Neutrophil (primary cell): ENCODE data around the gene NEDD1.
A peak's percentile ranks its signal among the peaks of the same experiment; 100 is the strongest.

ENCODE experiments used
- H3K27ac ChIP-seq: fragments of 200-600 bp; sonication (generic); 2 replicates; pipeline ENCODE4 v1.5.1; 2016; ENCODE audit warnings: mild to moderate bottlenecking, moderate library complexity
- H3K27me3 ChIP-seq: fragments of 200-600 bp; sonication (generic); 2 replicates; pipeline ENCODE4 v1.6.0; 2016; ENCODE audit warnings: mild to moderate bottlenecking
- H3K36me3 ChIP-seq: fragments of 200-600 bp; sonication (generic); 2 replicates; pipeline ENCODE4 v1.5.1; 2017
- H3K4me1 ChIP-seq, 2 experiments: fragments of 200-600 bp in 1 of 2; sonication (generic) in 1 of 2; 1 replicate in 1 of 2; 2 replicates in 1 of 2; pipeline versions ENCODE4 v1.5.1 to v1.6.1; 2013 to 2016; ENCODE audit warnings: low read depth in 1 of 2, low read length in 1 of 2, mild to moderate bottlenecking in 1 of 2, moderate library complexity in 1 of 2; ENCODE audit not compliant: control insufficient read depth in 1 of 2, insufficient read depth in 1 of 2
- H3K4me3 ChIP-seq, 2 experiments: fragments of 200-600 bp in 1 of 2; sonication (generic) in 1 of 2; 1 replicate in 1 of 2; 2 replicates in 1 of 2; pipeline ENCODE4 v1.5.1; 2013 to 2016; ENCODE audit warnings: low read depth in 1 of 2, low read length in 1 of 2, mild to moderate bottlenecking in 1 of 2, moderate library complexity in 1 of 2
- H3K9me3 ChIP-seq: fragments of 200-600 bp; sonication (generic); 2 replicates; pipeline ENCODE4 v1.5.1; 2016
- CTCF ChIP-seq: fragments of 200-600 bp; sonication (generic); IDR thresholded peaks from 2 replicates; pipeline ENCODE4 v1.5.1; 2016; ENCODE audit warnings: antibody characterized with exemption

NEDD1 gene

GRCh38 chr12:96906849-96907670, at the start of gene NEDD1:
NEDD1 (plus strand) TSS chr12:96907257; CDS start chr12:96909760, 2,503 bp downstream.
- Histone ChIP-seq H3K4me1 (peaks cover 37 to 50% of the 10 kb centered on the region in 2 experiments), H3K36me3 (no peaks in the 10 kb centered on the region), H3K27ac (peak within 1 kb of the TSS; percentile 83), H3K9me3 (no peaks in the 10 kb centered on the region), H3K4me3 (peak within 1 kb of the TSS; percentile 89 to 93), H3K27me3 (peaks cover 23% of the 10 kb centered on the region)
- TF ChIP-seq CTCF = peak; percentile 21

- Histone ChIP-seq H3K27me3 (no peaks in the 10 kb centered on the region), H3K4me3 (no peak overlapping the region), H3K36me3 (no peaks in the 10 kb centered on the region), H3K27ac (no peak overlapping the region), H3K4me1 (no peaks in the 10 kb centered on the region), H3K9me3 (no peaks in the 10 kb centered on the region)
- TF ChIP-seq CTCF = no peak
Measured at GRCh38 chr12:96858162-96858561, 48.9 kb upstream of the NEDD1 start.

- Histone ChIP-seq H3K27ac (no peak overlapping the region), H3K27me3 (peaks cover 12% of the 10 kb centered on the region), H3K4me3 (no peak overlapping the region), H3K4me1 (no peaks in the 10 kb centered on the region), H3K9me3 (no peaks in the 10 kb centered on the region), H3K36me3 (no peaks in the 10 kb centered on the region)
- no peak for TF ChIP-seq CTCF
Measured at GRCh38 chr12:96861656-96862055, 45.4 kb upstream of the NEDD1 start.

- no peaks in the 10 kb centered on the region for H3K4me1 ChIP-seq
- no peak overlapping the region for H3K27ac ChIP-seq
- no peaks in the 10 kb centered on the region for H3K9me3 ChIP-seq
- no peak for TF ChIP-seq CTCF
- H3K4me3 ChIP-seq = no peak overlapping the region
- H3K27me3 ChIP-seq = peaks cover 16% of the 10 kb centered on the region
- no peaks in the 10 kb centered on the region for H3K36me3 ChIP-seq
Measured at GRCh38 chr12:96862326-96862725, 44.7 kb upstream of the NEDD1 start.

- no peaks in the 10 kb centered on the region for H3K4me1 ChIP-seq
- no peaks in the 10 kb centered on the region for H3K36me3 ChIP-seq
- H3K9me3 ChIP-seq = no peaks in the 10 kb centered on the region
- no peak overlapping the region for H3K4me3 ChIP-seq
- peaks cover 16% of the 10 kb centered on the region for H3K27me3 ChIP-seq
- TF ChIP-seq CTCF = no peak
- H3K27ac ChIP-seq = no peak overlapping the region
Measured at GRCh38 chr12:96864335-96864734, 42.7 kb upstream of the NEDD1 start.
